H1 (cell line): ENCODE measurements around the gene SERTAD2. TPM values are rescaled to one million over a fixed set of nuclear protein-coding genes. Genes with fewer than 3 reads are reported as not detected.

Source experiments
- CTCF ChIA-PET: fragments of 300-600 bp; sonication (Branson Sonifier 250); formaldehyde crosslinking; loops from one replicate; lab custom pipeline; 2021; ENCODE audit not compliant: partially characterized antibody; lab: Charles Lee
- POLR2A ChIA-PET: fragments of 300-600 bp; sonication (Branson Sonifier 250); formaldehyde crosslinking; loops from one replicate; lab custom pipeline; 2021; ENCODE audit warnings: inconsistent platforms; ENCODE audit not compliant: partially characterized antibody; lab: Charles Lee
- DNase-seq, 2 experiments: peaks; one replicate each; pipeline versions ENCODE4 v3.0.0 to v3.0.0-alpha.2; 2010 to 2022; ENCODE audit warnings: low spot score in 2 of 2, low read depth in 1 of 2, mixed read lengths in 1 of 2
- FAIRE-seq: peaks from 2 replicates; lab custom pipeline; 2011; peaks lifted over from hg19 to GRCh38; lab: Jason Lieb, UNC
- H2AFZ ChIP-seq: 2 replicates; pipeline ENCODE4 v1.8.1; 2012; ENCODE audit warnings: low read length, inconsistent platforms
- H2AK5ac ChIP-seq: 2 replicates; pipeline ENCODE4 v1.6.1; 2013; ENCODE audit warnings: low read depth, low read length
- H2BK120ac ChIP-seq: replicated peaks from 2 replicates; pipeline ENCODE3; 2013; ENCODE audit warnings: low read depth, low read length, inconsistent platforms
- H2BK12ac ChIP-seq: 2 replicates; pipeline ENCODE4 v1.6.1; 2013; ENCODE audit warnings: low read depth, low read length
- H2BK15ac ChIP-seq: 2 replicates; pipeline ENCODE4 v1.6.1; 2013; ENCODE audit warnings: low read length
- H2BK20ac ChIP-seq: 2 replicates; pipeline ENCODE4 v1.6.1; 2013; ENCODE audit warnings: low read length
- H2BK5ac ChIP-seq: 2 replicates; pipeline ENCODE4 v1.6.1; 2013; ENCODE audit warnings: low read depth, low read length
- H3K14ac ChIP-seq: 2 replicates; pipeline ENCODE4 v1.6.1; 2013; ENCODE audit warnings: inconsistent platforms; ENCODE audit not compliant: insufficient read length
- H3K18ac ChIP-seq: 2 replicates; pipeline ENCODE4 v1.6.1; 2013; ENCODE audit warnings: low read length; ENCODE audit errors: extremely low read depth
- H3K23ac ChIP-seq: 2 replicates; pipeline ENCODE4 v1.6.1; 2013; ENCODE audit warnings: inconsistent platforms; ENCODE audit not compliant: insufficient read length
- H3K23me2 ChIP-seq: 2 replicates; pipeline ENCODE4 v1.6.1; 2013; ENCODE audit warnings: low read depth, low read length
- H3K27ac ChIP-seq: 2 replicates; pipeline ENCODE4 v1.6.1; 2011; ENCODE audit warnings: low read depth, low read length, inconsistent platforms
- H3K27me3 ChIP-seq, 4 experiments: replicated peaks in 1 of 4; 1 replicate in 1 of 4; 2 replicates in 3 of 4; pipeline versions ENCODE4 v1.6.1 to v1.8.1; 2011 to 2013; ENCODE audit warnings: low read length in 3 of 4, mild to moderate bottlenecking in 3 of 4, inconsistent platforms in 2 of 4, mixed read lengths in 2 of 4, moderate library complexity in 1 of 4; ENCODE audit not compliant: control insufficient read depth in 3 of 4, insufficient read depth in 3 of 4; ENCODE audit errors: extremely low read depth in 1 of 4
- H3K36me3 ChIP-seq, 4 experiments: 2 replicates each; pipeline versions ENCODE4 v1.6.1 to v1.8.1; 2011 to 2013; ENCODE audit warnings: mild to moderate bottlenecking in 4 of 4, low read length in 3 of 4, moderate library complexity in 2 of 4, control low read depth in 1 of 4, inconsistent platforms in 1 of 4; ENCODE audit not compliant: insufficient read depth in 4 of 4, control insufficient read depth in 2 of 4
- H3K4ac ChIP-seq: replicated peaks from 2 replicates; pipeline ENCODE3; 2013; ENCODE audit warnings: low read length, low read depth, mixed read lengths, inconsistent platforms; ENCODE audit not compliant: insufficient read length
- H3K4me1 ChIP-seq, 4 experiments: replicated peaks in 1 of 4; 1 replicate in 1 of 4; 2 replicates in 3 of 4; pipeline versions ENCODE4 v1.6.1 to v1.8.1; 2011 to 2013; ENCODE audit warnings: low read length in 3 of 4, inconsistent platforms in 2 of 4, mixed read lengths in 1 of 4; ENCODE audit not compliant: insufficient read depth in 4 of 4, control insufficient read depth in 3 of 4
- H3K4me2 ChIP-seq, 2 experiments: 2 replicates each; pipeline versions ENCODE4 v1.6.1 to v1.8.1; 2011 to 2013; ENCODE audit warnings: low read depth in 2 of 2, low read length in 2 of 2, control low read depth in 1 of 2, inconsistent platforms in 1 of 2, mild to moderate bottlenecking in 1 of 2; ENCODE audit not compliant: insufficient read depth in 1 of 2
- H3K4me3 ChIP-seq, 4 experiments: fragments of 200-600, 300-600 bp in 1 of 4; sonication (generic), shearing (Covaris generic), sonication (Bioruptor Twin) in 1 of 4; 2 replicates each; pipeline versions ENCODE4 v1.5.1 to v1.8.1; 2011 to 2016; ENCODE audit warnings: low read length in 4 of 4, low read depth in 3 of 4, control low read depth in 2 of 4, inconsistent platforms in 2 of 4, mild to moderate bottlenecking in 2 of 4, mixed read lengths in 1 of 4, moderate library complexity in 1 of 4; ENCODE audit not compliant: insufficient read depth in 2 of 4; ENCODE audit errors: extremely low read depth in 1 of 4
- H3K56ac ChIP-seq: replicated peaks from 2 replicates; pipeline ENCODE3; 2013; ENCODE audit warnings: low read depth, mild to moderate bottlenecking, mixed read lengths, low read length, inconsistent platforms; ENCODE audit not compliant: insufficient read length
- H3K79me1 ChIP-seq: 2 replicates; pipeline ENCODE4 v1.6.1; 2013; ENCODE audit warnings: low read depth, low read length, control low read depth
- H3K79me2 ChIP-seq, 2 experiments: 2 replicates each; pipeline versions ENCODE4 v1.6.1 to v1.8.1; 2012 to 2013; ENCODE audit warnings: low read length in 2 of 2, mild to moderate bottlenecking in 2 of 2, inconsistent platforms in 1 of 2; ENCODE audit not compliant: insufficient read depth in 2 of 2, control insufficient read depth in 1 of 2
- H3K9ac ChIP-seq, 4 experiments: replicated peaks in 1 of 4; 1 replicate in 1 of 4; 2 replicates in 3 of 4; pipeline versions ENCODE4 v1.6.1 to v1.8.1; 2011 to 2013; ENCODE audit warnings: low read depth in 3 of 4, low read length in 3 of 4, control low read depth in 2 of 4, mild to moderate bottlenecking in 2 of 4, moderate library complexity in 2 of 4, inconsistent platforms in 1 of 4; ENCODE audit errors: extremely low read depth in 1 of 4
- H3K9me3 ChIP-seq, 2 experiments: 2 replicates each; pipeline versions ENCODE4 v1.6.1 to v1.8.1; 2012 to 2013; ENCODE audit warnings: mild to moderate bottlenecking in 2 of 2, moderate library complexity in 2 of 2, control low read depth in 1 of 2, inconsistent platforms in 1 of 2, low read depth in 1 of 2, low read length in 1 of 2, mixed read lengths in 1 of 2; ENCODE audit not compliant: insufficient read depth in 2 of 2
- H4K20me1 ChIP-seq, 2 experiments: replicated peaks in 1 of 2; 2 replicates each; pipeline versions ENCODE3 to v1.8.1; 2011 to 2013; ENCODE audit warnings: inconsistent platforms in 2 of 2, low read length in 2 of 2, mild to moderate bottlenecking in 1 of 2; ENCODE audit not compliant: insufficient read depth in 2 of 2, control insufficient read depth in 1 of 2
- H4K5ac ChIP-seq: 2 replicates; pipeline ENCODE4 v1.6.1; 2013; ENCODE audit warnings: low read length, low read depth, mixed read lengths, inconsistent platforms; ENCODE audit not compliant: insufficient read length
- H4K8ac ChIP-seq: 2 replicates; pipeline ENCODE4 v1.8.0; 2013; ENCODE audit warnings: mild to moderate bottlenecking, moderate library complexity, low read length, inconsistent platforms; ENCODE audit not compliant: insufficient read depth; ENCODE audit errors: extremely low read depth
- H4K91ac ChIP-seq: replicated peaks from 2 replicates; pipeline ENCODE3; 2013; ENCODE audit warnings: low read length, mixed read lengths, inconsistent platforms; ENCODE audit not compliant: insufficient read length
- RNF2 ChIP-seq: fragments of 200-900, 300-1000 bp; sonication (generic); IDR thresholded peaks from 2 replicates; pipeline ENCODE4 v1.7.1; 2016; ENCODE audit warnings: borderline replicate concordance, low read depth, mild to moderate bottlenecking, antibody characterized with exemption, low read length; ENCODE audit not compliant: poor library complexity, severe bottlenecking; ENCODE audit errors: missing control alignments
- WGBS, 2 experiments: shearing (Covaris generic) in 1 of 2; methylation state at CpG; one replicate each; pipeline versions ENCODE4 v1.1.6 to v1.1.7; 2013 to 2015; ENCODE audit warnings: low lambda C conversion rate in 2 of 2, mixed read lengths in 2 of 2, inconsistent platforms in 1 of 2, low coverage in 1 of 2, missing lambda C conversion rate in 1 of 2; ENCODE audit not compliant: insufficient replicate concordance in 2 of 2, insufficient coverage in 1 of 2, insufficient read length in 1 of 2; ENCODE audit errors: extremely low coverage in 1 of 2, missing lambda C conversion rate in 1 of 2; 5-methylcytosine and 5-hydroxymethylcytosine counted together
- polyA plus RNA-seq, 7 experiments: library from polyadenylated mRNA; depleted of rRNA in 3 of 7; stranded (reverse) in 5 of 7; unstranded in 2 of 7; fragments of >200 nt in 5 of 7; fragments of 200-250 nt in 2 of 7; gene quantifications; 1 replicate in 5 of 7; 2 replicates in 1 of 7; 4 replicates in 1 of 7; pipeline versions ENCODE4 v1.2.1 to v1.2.3, GENCODE V29; 2011 to 2013; ENCODE audit warnings: missing spikeins in 2 of 7, mixed read lengths in 2 of 7
- total RNA-seq: library from RNA; stranded (reverse); fragmentation: NEBNext Ultra II Directional; extraction: Animal tissue kit (Norgen Biotek cat#: 25700); gene quantifications from 2 replicates; pipeline ENCODE4 v1.2.1, GENCODE V29; 2021

SERTAD2 gene
- total and polyA plus RNA-seq, 2 of the 8 experiments (the other 6 are each of a cell fraction or from before 2014, with no cell fraction given) = 2.9 to 4.5 TPM

DNA sequence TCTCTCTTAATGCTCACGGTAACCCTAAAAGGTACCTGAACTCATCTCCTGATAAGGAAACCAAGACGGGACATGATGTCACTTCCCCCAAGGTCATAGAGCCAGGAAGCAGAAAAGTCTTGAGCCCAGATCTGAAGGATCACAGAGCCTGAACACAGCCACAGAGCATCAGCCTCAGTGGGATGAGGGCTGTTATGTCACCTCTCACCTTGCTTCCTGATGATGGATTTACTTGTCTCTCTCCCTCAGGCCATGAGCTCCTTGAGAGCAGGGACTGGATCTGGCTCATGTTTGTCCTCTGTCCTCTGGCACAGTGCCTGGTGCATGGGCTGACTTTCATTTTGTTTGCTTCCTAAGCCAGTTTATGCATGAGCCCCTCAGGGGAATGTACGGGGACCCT, 54.2 kb downstream of the SERTAD2 start:
- Histone ChIP-seq H2BK15ac (0 out of 2 replicates have a peak overlapping the region, but pooled peaks have one; percentile 5), H3K9ac (no peak overlapping the region), H2BK120ac (no peak overlapping the region), H4K91ac (no peak overlapping the region), H3K23me2 (no peaks in the 10 kb centered on the region; the same call in 1 of the 2 replicates), H3K36me3 (no peaks in the 10 kb centered on the region), H2BK5ac (no peak overlapping the region), H2BK12ac (no peak overlapping the region), H3K18ac (no peak overlapping the region), H3K4me1 (no peaks in the 10 kb centered on the region)
- 60% methylated on average over 3 of the region's 3 CpGs; no CpG with 5 or more reads in 1 of the 2 experiments for WGBS, 2 experiments
- POLR2A ChIA-PET = no interaction called here
- TF ChIP-seq RNF2 = no peak
- TF ChIP-seq, all 59 proteins: peak for 0
- H4K5ac ChIP-seq = no peak overlapping the region
- H3K27ac ChIP-seq = no peak overlapping the region
- no peak overlapping the region for H3K14ac ChIP-seq
- H3K79me2 ChIP-seq = no peaks in the 10 kb centered on the region
- no peaks in the 10 kb centered on the region for H4K20me1 ChIP-seq
- FAIRE-seq (no peak), DNase-seq (no peak)
- no peak overlapping the region for H3K4me3 ChIP-seq
- H3K4ac ChIP-seq = no peak overlapping the region
- H2AK5ac ChIP-seq = no peak overlapping the region
- no peak overlapping the region for H2BK20ac ChIP-seq
- no peak overlapping the region for H3K4me2 ChIP-seq
- H4K8ac ChIP-seq = no peak overlapping the region
- H3K79me1 ChIP-seq = no peaks in the 10 kb centered on the region
- CTCF ChIA-PET = interaction anchor here (0.6 to 6.4 kb wide), 11 partner anchors 8 to 590 kb away, joined by 3 to 61 read pairs (median 3); no protein-coding TSS in a partner anchor
- 0 out of 4 replicates have a peak, but pooled peaks cover 0 to 2% of the 10 kb centered on the region in 2 experiments for H3K9me3 ChIP-seq
- no peak overlapping the region for H3K23ac ChIP-seq
- H3K56ac ChIP-seq = no peak overlapping the region
- H3K27me3 ChIP-seq = no peaks in the 10 kb centered on the region
- no peak overlapping the region for H2AFZ ChIP-seq
